Activated naive CD4-positive, alpha-beta T cell treated with anti-CD3 and anti-CD28 coated beads, Interleukin-2, amount 50 U/mL, for 16 hours (primary cell): ENCODE results near the gene TMTC1.
"Not testable (repeated sequence)": the region's sequence is repeated elsewhere in the genome, so short reads cannot be mapped to it uniquely, and the experiment has no call there.

ENCODE experiments used
- DNase-seq: peaks from one replicate; pipeline ENCODE4 v3.0.0-alpha.2; 2020

The TMTC1 gene

DNA sequence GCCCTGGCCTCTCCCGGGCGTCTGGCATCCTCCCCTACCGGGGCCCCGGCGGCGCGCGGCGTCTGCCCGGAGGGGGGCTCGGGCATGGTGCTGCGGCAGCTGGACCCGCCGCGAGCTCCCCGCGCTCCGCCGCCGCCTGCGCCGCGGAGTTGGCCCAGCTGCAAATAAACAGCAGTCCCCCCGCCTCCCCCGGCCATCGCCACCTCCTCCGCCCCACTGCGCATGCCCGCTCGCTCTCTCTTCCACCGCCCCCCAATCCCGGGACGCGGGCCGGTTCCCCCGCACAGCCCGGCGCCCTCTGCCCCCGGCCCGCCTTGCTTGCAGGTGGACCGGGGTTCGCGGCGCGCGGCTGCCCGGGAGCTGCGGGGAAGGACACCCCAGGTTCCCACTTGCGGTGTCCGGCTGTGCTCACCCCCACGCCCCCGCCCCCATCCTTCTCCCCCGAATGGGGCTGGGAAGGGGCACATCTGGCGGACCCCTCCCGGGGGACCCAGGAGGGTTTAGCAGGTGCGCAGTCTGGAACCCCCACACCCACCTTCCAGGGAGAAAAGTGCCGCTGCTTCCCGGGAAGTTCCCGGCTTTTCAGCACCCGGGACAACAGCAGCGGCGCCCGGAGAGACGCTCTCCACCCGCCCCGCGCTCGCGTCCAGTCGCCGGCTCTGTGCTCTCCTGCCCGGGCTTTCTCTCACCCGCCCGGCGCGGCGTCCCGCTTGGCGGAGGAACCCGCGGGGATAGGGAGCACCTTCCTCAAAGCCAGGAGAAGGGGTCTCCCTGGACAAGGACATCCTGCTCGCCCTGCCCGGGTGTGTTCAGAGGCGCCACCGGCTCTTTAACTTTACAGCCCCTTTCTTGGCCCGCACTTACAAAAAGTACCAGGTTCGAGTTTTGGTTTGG, at the start of gene TMTC1:
Gene TMTC1, minus strand, starts transcription at position 170 of the 894 bp plus-strand sequence. CDS start 191 bp downstream, outside the sequence.
- no peak for DNase-seq

- DNase-seq: no peak
These were observed 47.4 kb upstream of the TMTC1 start for GRCh38 chr12:29831173-29831572.

DNA sequence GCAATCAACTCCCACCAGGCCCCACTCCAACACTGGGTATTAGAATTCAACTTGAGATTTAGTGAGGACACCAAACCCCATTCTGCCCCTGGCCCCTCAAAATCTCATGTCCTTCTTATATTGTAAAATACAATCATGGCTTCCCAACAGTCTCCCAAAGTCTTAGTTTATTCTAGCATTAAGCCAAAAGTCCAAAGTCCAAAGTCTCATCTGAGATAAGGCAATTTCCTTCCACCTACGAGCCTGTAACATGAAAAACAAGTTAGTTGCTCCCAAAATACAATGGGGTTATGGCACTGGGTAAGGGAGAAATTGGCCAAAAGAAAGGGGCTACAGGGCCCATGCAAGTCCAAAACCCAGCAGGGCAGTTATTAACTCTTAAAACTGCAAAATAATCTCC, 46.6 kb upstream of the TMTC1 start:
- no peak for DNase-seq

GRCh38 chr12:29818916-29819623, 35.3 kb upstream of the TMTC1 start:
- no peak for DNase-seq

DNA sequence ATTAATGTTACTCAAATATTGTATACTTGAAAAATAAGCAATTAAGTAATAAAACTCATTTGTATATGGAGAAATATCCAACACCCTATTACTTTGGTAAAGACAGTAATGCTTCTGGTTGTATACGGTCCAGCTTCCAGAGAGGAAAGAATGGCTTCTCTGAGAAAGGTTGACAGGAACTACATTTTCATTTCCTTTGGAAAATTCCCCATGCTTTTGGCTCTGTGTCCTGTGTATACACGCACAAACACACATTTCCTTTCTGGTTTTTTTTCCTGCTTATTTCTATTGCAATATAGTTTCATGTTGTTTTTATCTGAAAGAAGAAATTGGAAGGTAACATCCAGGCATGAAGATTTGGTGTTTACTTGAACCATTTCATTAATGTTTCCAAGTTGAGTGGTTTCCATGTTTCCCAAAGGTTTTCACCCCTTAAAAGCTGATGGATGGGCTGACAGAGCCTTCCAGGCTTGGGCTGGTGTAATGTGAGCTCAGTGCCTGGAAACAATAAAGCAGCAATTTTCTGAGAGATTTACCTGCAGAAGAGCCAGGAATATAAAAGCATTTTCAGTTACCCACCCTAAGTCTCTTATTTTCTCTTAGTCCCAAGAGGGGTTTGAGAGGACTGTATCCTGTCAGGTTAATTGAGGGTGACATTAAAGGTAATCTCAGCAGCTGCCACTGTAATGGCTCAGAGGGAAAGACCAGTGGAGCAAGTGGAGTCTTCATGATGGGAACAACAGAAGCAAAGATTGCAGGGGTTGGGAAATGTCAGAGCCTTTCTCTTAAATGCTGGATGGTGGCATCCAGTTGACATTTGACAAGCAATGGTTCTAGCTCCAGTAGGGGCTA, 33.4 kb upstream of the TMTC1 start:
- DNase-seq: no peak

- DNase-seq: not testable (repeated sequence)
These were observed 26.0 kb upstream of the TMTC1 start for GRCh38 chr12:29809616-29810361.

DNA sequence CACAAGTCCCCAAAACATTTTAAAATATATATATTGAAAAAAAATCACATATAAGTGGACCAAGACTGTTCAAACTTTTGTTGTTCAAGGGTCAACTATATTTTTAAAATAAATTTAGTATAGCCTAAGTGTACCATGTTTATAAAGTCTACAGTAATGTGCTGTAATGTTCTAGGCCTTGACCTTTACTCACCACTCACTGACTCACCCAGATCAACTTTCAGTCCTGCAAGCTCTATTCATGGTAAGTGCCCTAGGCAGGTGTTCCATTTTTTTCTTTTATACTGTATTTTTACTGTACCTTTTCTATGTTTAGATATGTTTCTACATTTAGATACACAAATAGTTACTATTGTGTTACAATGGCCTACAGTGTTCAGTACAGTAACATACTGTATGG, 23.4 kb upstream of the TMTC1 start:
- DNase-seq: no peak

GRCh38 chr12:29804019-29804418, 20.3 kb upstream of the TMTC1 start:
- no peak for DNase-seq

GRCh38 chr12:29799591-29799990, 15.8 kb upstream of the TMTC1 start:
- DNase-seq: no peak

DNA sequence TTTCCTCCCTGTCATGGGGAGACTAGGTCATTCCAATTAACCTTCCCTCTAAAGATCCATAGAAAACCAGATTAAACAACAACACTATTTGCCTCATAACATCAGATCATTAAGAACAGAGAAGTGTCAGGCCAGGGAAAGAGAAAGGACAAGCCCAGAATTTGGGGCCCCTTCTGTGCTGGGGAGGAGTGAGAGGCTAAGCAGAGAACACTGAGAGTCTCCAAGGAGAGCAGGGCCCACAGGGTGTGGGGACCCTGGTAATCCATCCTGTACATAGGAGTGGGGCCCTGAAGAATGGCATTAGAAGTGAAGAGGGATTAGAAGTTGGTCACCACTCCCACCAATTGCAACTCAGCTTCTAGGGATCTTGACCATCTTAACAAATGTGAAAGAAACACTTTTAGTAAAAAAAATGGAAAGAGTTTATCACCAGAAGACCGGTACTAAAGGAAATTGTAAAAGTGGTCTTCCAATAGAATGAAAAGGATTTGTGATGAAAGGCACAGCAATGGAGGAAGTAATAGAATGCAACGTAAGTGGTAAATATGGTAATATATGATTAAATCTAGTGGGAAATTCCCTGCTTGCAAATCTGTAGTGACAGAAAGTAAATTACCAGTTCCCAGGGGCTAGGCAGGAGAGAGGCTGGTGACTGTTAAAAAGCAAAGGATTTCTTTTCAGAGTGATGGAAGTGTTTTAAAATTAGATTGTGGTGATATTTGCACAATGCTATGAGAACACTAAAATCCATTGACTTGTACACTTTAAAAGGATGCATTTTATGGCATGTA, 14.0 kb upstream of the TMTC1 start:
- DNase-seq: no peak

DNA sequence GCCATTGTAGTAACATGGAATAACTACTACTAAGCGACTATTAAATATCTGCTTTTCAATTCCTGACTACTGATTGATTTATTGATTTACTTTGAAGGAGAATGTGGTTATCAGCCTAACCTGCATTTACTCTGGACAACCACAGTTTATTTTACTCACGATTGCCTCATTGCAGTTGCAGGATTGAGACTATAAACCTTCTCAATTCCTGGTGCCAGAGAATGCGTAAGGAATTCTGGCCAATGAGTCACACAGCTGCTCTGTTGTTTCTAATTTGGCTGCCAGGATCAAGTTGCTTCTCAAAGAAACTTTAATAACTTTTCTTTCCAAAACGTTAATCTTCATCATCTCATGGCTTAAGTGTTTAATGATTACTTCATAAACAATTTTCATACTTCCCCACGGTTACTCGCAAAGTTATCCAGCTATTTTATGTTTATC, 13.1 kb upstream of the TMTC1 start:
- no peak for DNase-seq

- no peak for DNase-seq
These were observed 12.0 kb upstream of the TMTC1 start for GRCh38 chr12:29795715-29796114.

GRCh38 chr12:29794862-29795261, 11.1 kb upstream of the TMTC1 start:
- DNase-seq: no peak

DNA sequence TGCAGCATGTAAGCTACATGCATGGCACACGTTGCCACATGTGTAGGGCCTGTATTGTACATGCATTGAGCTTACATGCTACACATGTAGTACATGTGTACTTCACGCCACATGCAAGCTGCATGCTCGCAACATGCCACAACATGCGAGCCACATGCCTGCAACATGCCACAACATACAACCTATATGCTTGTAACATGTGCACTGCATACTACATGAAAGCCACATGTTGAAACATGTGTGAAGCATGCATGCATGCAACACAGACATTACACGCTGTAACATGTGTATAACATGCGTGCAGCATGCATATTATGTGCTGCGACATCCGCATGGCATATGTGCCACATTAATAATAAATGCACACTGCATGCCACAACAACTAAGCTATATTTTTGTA, 9.1 kb upstream of the TMTC1 start:
- no peak for DNase-seq

- no peak for DNase-seq
These were observed 8.4 kb upstream of the TMTC1 start for GRCh38 chr12:29792132-29792531.

- no peak for DNase-seq
These were observed 620 bp downstream of the TMTC1 start for GRCh38 chr12:29782871-29783772.

- no peak for DNase-seq
These were observed 1.4 kb downstream of the TMTC1 start for GRCh38 chr12:29782285-29782870.

GRCh38 chr12:29781705-29782266, 2.0 kb downstream of the TMTC1 start:
- no peak for DNase-seq

DNA sequence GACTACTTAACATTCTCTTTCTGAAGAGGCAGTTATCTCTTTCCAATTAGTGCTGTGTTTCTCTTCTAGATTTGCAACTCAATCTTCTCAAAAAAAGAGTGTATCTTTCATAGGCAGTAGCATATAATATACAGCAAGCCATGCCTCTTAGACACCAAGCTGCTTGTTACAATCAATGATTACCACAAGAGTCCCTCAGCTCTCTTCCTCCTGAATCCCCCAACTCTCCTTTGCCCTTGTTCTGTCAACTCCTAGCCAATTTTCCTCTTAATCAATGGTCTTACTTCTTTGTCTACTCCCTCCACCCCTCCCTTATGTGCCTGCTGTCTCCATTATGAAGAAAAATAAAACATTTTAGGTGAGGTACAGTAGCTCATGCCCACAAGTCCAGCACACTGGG, 2.6 kb downstream of the TMTC1 start:
- DNase-seq: no peak

GRCh38 chr12:29780084-29780483, 3.7 kb downstream of the TMTC1 start:
- no peak for DNase-seq
